Measurements from ENCODE around the gene ADAM12. TPM values are rescaled to one million over a fixed set of nuclear protein-coding genes. Genes with fewer than 3 reads are reported as not detected.

Gene ADAM12
- total RNA-seq, 2 experiments from 2014 or later: 1.3 TPM

GRCh38 chr10:126423732-126424491 lies 35.6 kb upstream of the ADAM12 start:
- Mint-ChIP-seq H3K27me3 (no peaks in the 10 kb centered on the region), H3K36me3 (ENCODE audit: low read depth) (peaks cover 2% of the 10 kb centered on the region), H3K27ac (no peak overlapping the region), H3K9me3 (peaks cover 13% of the 10 kb centered on the region), H3K4me3 (no peak overlapping the region), H3K4me1 (ENCODE audit: low read depth) (no peaks in the 10 kb centered on the region)
- no peak for ATAC-seq
- CTCF ChIA-PET: no interaction called here
- DNase-seq: no peak
- intact Hi-C loops (cut with micrococcal nuclease): no loop called here
- TF ChIP-seq, protein P1, sequence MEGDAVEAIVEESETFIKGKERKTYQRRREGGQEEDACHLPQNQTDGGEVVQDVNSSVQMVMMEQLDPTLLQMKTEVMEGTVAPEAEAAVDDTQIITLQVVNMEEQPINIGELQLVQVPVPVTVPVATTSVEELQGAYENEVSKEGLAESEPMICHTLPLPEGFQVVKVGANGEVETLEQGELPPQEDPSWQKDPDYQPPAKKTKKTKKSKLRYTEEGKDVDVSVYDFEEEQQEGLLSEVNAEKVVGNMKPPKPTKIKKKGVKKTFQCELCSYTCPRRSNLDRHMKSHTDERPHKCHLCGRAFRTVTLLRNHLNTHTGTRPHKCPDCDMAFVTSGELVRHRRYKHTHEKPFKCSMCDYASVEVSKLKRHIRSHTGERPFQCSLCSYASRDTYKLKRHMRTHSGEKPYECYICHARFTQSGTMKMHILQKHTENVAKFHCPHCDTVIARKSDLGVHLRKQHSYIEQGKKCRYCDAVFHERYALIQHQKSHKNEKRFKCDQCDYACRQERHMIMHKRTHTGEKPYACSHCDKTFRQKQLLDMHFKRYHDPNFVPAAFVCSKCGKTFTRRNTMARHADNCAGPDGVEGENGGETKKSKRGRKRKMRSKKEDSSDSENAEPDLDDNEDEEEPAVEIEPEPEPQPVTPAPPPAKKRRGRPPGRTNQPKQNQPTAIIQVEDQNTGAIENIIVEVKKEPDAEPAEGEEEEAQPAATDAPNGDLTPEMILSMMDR (IDR thresholded peaks at IDR 0.05): no peak
- POLR2A ChIA-PET: no interaction called here

GRCh38 chr10:126422567-126422966 lies 34.3 kb upstream of the ADAM12 start:
- ChIA-PET POLR2A (no interaction called here), CTCF (no interaction called here)
- ATAC-seq: no peak
- Mint-ChIP-seq H3K27me3 (no peaks in the 10 kb centered on the region), H3K9me3 (peaks cover 14% of the 10 kb centered on the region), H3K4me3 (no peak overlapping the region), H3K4me1 (ENCODE audit: low read depth) (no peaks in the 10 kb centered on the region), H3K27ac (no peak overlapping the region), H3K36me3 (ENCODE audit: low read depth) (peaks cover 2% of the 10 kb centered on the region)
- no peak for DNase-seq
- TF ChIP-seq, protein P1 (IDR thresholded peaks at IDR 0.05): no peak
- intact Hi-C loops (cut with micrococcal nuclease): no loop called here

GRCh38 chr10:126421756-126422256 lies 33.5 kb upstream of the ADAM12 start:
- H3K9me3 Mint-ChIP-seq: peaks cover 14% of the 10 kb centered on the region
- ChIA-PET POLR2A (no interaction called here), CTCF (no interaction called here)
- no peaks in the 10 kb centered on the region for H3K27me3 Mint-ChIP-seq
- ATAC-seq: no peak
- no peaks in the 10 kb centered on the region for H3K4me1 Mint-ChIP-seq (ENCODE audit: low read depth)
- no peak overlapping the region for H3K4me3 Mint-ChIP-seq
- H3K27ac Mint-ChIP-seq: no peak overlapping the region
- no peak for DNase-seq
- intact Hi-C loops (cut with micrococcal nuclease): no loop called here
- peaks cover 2% of the 10 kb centered on the region for H3K36me3 Mint-ChIP-seq (ENCODE audit: low read depth)
- TF ChIP-seq, protein P1 (IDR thresholded peaks at IDR 0.05): no peak

DNA sequence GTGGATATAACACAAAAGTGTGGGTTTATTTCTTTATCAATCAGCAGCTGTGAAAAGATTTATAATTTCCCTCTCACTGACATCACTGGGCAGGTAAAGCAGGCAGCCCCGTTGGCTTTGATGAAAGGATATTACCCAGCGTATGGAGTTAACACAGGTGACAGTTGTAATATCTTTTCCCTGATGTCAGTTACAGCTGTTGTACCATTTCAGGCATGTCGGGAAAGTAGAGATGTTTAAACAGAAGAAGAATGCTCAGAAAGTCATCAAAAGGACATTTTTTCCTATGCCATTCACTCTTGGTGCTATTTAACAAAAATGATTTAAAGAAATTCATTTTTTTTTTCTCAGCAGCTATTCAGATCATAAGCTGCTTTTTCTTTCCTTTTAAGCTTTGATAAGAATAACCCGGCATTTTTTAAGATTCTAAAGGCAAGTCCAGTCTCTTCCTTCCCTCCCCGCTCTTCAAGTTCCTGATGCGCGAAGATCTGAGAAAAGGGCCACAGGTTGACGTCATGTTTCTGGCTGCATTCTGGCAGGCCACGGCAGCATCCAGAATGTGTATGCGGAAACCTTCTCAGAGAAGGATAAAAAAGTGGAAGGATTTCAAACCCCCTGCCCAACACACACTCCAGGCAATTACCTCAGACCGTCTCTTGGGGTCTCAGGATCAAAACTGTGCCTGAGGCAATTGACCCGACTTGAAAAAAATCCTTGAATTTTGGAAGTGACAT lies 32.5 kb upstream of the ADAM12 start:
- no peak for DNase-seq
- Mint-ChIP-seq H3K4me3 (no peak overlapping the region), H3K9me3 (peaks cover 14% of the 10 kb centered on the region), H3K27ac (no peak overlapping the region), H3K4me1 (ENCODE audit: low read depth) (no peaks in the 10 kb centered on the region), H3K27me3 (no peaks in the 10 kb centered on the region), H3K36me3 (ENCODE audit: low read depth) (peaks cover 2% of the 10 kb centered on the region)
- intact Hi-C loops (cut with micrococcal nuclease): no loop called here
- TF ChIP-seq, protein P1 (IDR thresholded peaks at IDR 0.05): no peak
- POLR2A ChIA-PET: no interaction called here
- CTCF ChIA-PET: no interaction called here
- no peak for ATAC-seq

GRCh38 chr10:126417220-126417825 lies 29.0 kb upstream of the ADAM12 start:
- DNase-seq (no peak), ATAC-seq (no peak)
- Mint-ChIP-seq H3K4me1 (ENCODE audit: low read depth) (no peaks in the 10 kb centered on the region), H3K36me3 (ENCODE audit: low read depth) (no peaks in the 10 kb centered on the region), H3K9me3 (peaks cover 7% of the 10 kb centered on the region), H3K4me3 (no peak overlapping the region), H3K27me3 (no peaks in the 10 kb centered on the region), H3K27ac (no peak overlapping the region)
- ChIA-PET CTCF (no interaction called here), POLR2A (no interaction called here)
- intact Hi-C loops (cut with micrococcal nuclease): no loop called here
- TF ChIP-seq, protein P1 (IDR thresholded peaks at IDR 0.05): no peak

Data from activated CD8-positive, alpha-beta T cell treated with anti-CD3 and anti-CD28 coated beads for 36 hours (primary cell).